Endothelial cell of umbilical vein (primary cell): ENCODE measurements around the gene MCTP1. TPM values are rescaled to one million over a fixed set of nuclear protein-coding genes. Genes with fewer than 3 reads are reported as not detected.

ENCODE experiments used
- BruUV-seq: library from RNA; stranded (reverse); fragments of 400-500 nt; replicated peaks from 2 replicates; lab custom pipeline; 2021; lab: Mats Ljungman, UMichigan
- CTCF ChIA-PET: fragments of 300-600, 350-600 bp; sonication (Branson Sonifier 250); formaldehyde crosslinking; loops from one replicate; lab custom pipeline; 2021; ENCODE audit warnings: antibody characterized with exemption, inconsistent platforms; lab: Charles Lee
- POLR2A ChIA-PET: fragments of 300-600, 350-600 bp; sonication (Branson Sonifier 250); formaldehyde crosslinking; loops from one replicate; lab custom pipeline; 2021; ENCODE audit warnings: antibody characterized with exemption, inconsistent platforms; lab: Charles Lee
- DNase-seq: peaks from one replicate; pipeline ENCODE4 v3.0.0-alpha.2; 2011; ENCODE audit warnings: low read depth, low spot score
- FAIRE-seq: peaks from 2 replicates; lab custom pipeline; 2011; peaks lifted over from hg19 to GRCh38; lab: Jason Lieb, UNC
- H2AFZ ChIP-seq: 2 replicates; pipeline ENCODE4 v1.6.0; 2012; ENCODE audit warnings: low read depth, low read length, control low read depth, inconsistent platforms
- H3K27ac ChIP-seq: 2 replicates; pipeline ENCODE4 v1.5.1; 2011; ENCODE audit warnings: low read depth, mild to moderate bottlenecking, control low read depth, low read length, moderate library complexity; ENCODE audit not compliant: insufficient read depth
- H3K27me3 ChIP-seq, 2 experiments: 2 replicates each; pipeline versions ENCODE4 v1.6.0 to v1.6.1; 2011; ENCODE audit warnings: low read length in 2 of 2, mixed read lengths in 1 of 2; ENCODE audit not compliant: control insufficient read depth in 2 of 2, insufficient read depth in 2 of 2
- H3K36me3 ChIP-seq, 2 experiments: 2 replicates in 1 of 2; 3 replicates in 1 of 2; pipeline ENCODE4 v1.5.1; 2011; ENCODE audit warnings: low read length in 2 of 2, mild to moderate bottlenecking in 1 of 2, moderate library complexity in 1 of 2; ENCODE audit not compliant: control insufficient read depth in 2 of 2, insufficient read depth in 2 of 2; ENCODE audit errors: extremely low read depth in 1 of 2
- H3K4me1 ChIP-seq: 3 replicates; pipeline ENCODE4 v1.5.1; 2011; ENCODE audit warnings: mild to moderate bottlenecking, low read length; ENCODE audit not compliant: control insufficient read depth, insufficient read depth; ENCODE audit errors: extremely low read depth
- H3K4me2 ChIP-seq: 2 replicates; pipeline ENCODE4 v1.6.1; 2011; ENCODE audit warnings: low read length, control low read depth, mixed read lengths; ENCODE audit not compliant: insufficient read depth
- H3K4me3 ChIP-seq, 3 experiments: fragments of 200-600 bp in 1 of 3; sonication (generic), shearing (Covaris generic) in 1 of 3; replicated peaks in 1 of 3; 2 replicates each; pipeline ENCODE4 v1.5.1; 2011 to 2016; ENCODE audit warnings: control low read depth in 3 of 3, low read length in 3 of 3, mild to moderate bottlenecking in 2 of 3, inconsistent platforms in 1 of 3, low read depth in 1 of 3, moderate library complexity in 1 of 3; ENCODE audit not compliant: insufficient read depth in 1 of 3
- H3K79me2 ChIP-seq: 2 replicates; pipeline ENCODE4 v1.6.0; 2012; ENCODE audit warnings: low read length, inconsistent platforms; ENCODE audit not compliant: control insufficient read depth, insufficient read depth
- H3K9ac ChIP-seq: replicated peaks from 2 replicates; pipeline ENCODE3; 2011; ENCODE audit warnings: low read length, control low read depth; ENCODE audit not compliant: insufficient read depth; ENCODE audit errors: extremely low read depth
- H3K9me1 ChIP-seq: replicated peaks from 3 replicates; pipeline ENCODE4 v1.6.0; 2011; ENCODE audit warnings: mild to moderate bottlenecking, low read length; ENCODE audit not compliant: control insufficient read depth, insufficient read depth; ENCODE audit errors: extremely low read depth
- H3K9me3 ChIP-seq: replicated peaks from 2 replicates; pipeline ENCODE4 v1.5.1; 2012; ENCODE audit warnings: low read length, inconsistent platforms; ENCODE audit not compliant: control insufficient read depth, insufficient read depth
- H4K20me1 ChIP-seq: replicated peaks from 2 replicates; pipeline ENCODE3; 2011; ENCODE audit warnings: mild to moderate bottlenecking, low read length; ENCODE audit not compliant: control insufficient read depth, insufficient read depth; ENCODE audit errors: extremely low read depth
- EZH2 ChIP-seq: IDR thresholded peaks from 2 replicates; pipeline ENCODE4 v1.6.1; 2012; ENCODE audit warnings: borderline replicate concordance, low read depth, mild to moderate bottlenecking, moderate library complexity, low read length, inconsistent platforms; ENCODE audit not compliant: severe bottlenecking
- FOS ChIP-seq: IDR thresholded peaks from 2 replicates; pipeline ENCODE4 v1.6.1; 2011; ENCODE audit warnings: mild to moderate bottlenecking, low read length, moderate library complexity, borderline replicate concordance; ENCODE audit not compliant: insufficient read depth
- JUN ChIP-seq: IDR thresholded peaks from 2 replicates; pipeline ENCODE4 v1.6.1; 2011; ENCODE audit warnings: borderline replicate concordance, low read depth; ENCODE audit not compliant: insufficient read length, insufficient read depth
- dilution Hi-C: fragments of 300-500 bp; cut with MboI; formaldehyde crosslinking; loops from one replicate; pipeline ENCODE4 v1.15.0; 2019; ENCODE audit warnings: low sequenced_read_pairs; ENCODE audit not compliant: extremely low pct_ligation_motif_present
- intact Hi-C: fragments of 100-400 bp; cut with micrococcal nuclease; formaldehyde crosslinking; loops from one replicate; pipeline ENCODE4 v1.10.0; 2022
- polyA plus RNA-seq, 4 experiments: library from polyadenylated mRNA; depleted of rRNA in 3 of 4; stranded (reverse) in 3 of 4; unstranded in 1 of 4; fragments of >200 nt; gene quantifications; 2 replicates each; pipeline versions ENCODE4 v1.2.1 to v1.2.3, GENCODE V29; 2011 to 2012; ENCODE audit warnings: missing spikeins in 1 of 4
- total RNA-seq: library from RNA; stranded (reverse); gene quantifications from 2 replicates; pipeline ENCODE4 v1.2.3, GENCODE V29; 2021
- TF ChIP-seq, protein P1 (sequence below), 2 donors: IDR thresholded peaks; 1 replicate in 1 of 2; 2 replicates in 1 of 2; pipeline ENCODE4 v1.5.1; 2011; ENCODE audit warnings: low read length in 2 of 2, mild to moderate bottlenecking in 2 of 2, moderate library complexity in 2 of 2, control low read depth in 1 of 2, inconsistent platforms in 1 of 2, low read depth in 1 of 2; ENCODE audit not compliant: insufficient read depth in 1 of 2; ENCODE audit errors: extremely low read depth in 1 of 2

Gene MCTP1
- total and polyA plus RNA-seq, 2 donors (not counting 3 experiments of a cell fraction or from before 2014, with no cell fraction given), result 79.3 to 203 TPM

DNA sequence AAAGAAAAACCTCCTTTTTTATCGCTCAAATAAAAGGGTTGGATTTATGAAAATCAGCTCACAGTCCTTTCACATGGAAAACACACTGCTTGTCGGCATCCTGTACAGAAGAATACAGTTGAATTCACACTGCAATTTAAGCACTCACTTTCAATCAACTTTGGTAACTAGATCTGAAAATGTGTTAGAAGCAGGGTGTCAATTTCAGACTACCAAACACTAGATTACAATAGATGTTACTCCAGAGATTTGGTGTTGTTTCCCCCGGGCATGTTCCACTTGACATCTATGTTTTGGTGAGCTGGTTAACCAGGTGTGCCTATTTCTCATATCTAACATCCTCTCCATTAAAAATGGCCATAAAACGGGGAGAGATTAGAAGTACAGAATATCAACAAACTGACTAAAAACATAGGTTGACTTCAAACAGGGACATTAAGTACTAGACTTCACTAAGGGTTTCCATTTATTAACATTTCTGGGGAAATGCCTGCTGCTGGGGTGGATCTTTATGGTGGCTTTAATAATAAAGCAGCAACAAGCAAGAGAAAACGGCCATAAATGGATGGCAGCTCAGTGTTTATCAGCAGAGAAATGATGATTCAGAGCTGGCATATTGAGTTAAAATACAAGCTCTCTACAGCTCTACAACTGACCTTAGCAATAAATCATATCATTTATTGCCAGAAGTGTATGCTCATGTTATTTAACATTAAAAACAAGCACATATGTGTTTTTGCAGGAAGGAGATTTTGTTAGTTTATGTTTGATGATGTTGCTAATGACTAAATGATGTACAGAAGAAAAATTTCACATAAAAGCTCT is 507.6 kb downstream of the MCTP1 start:
- H3K4me1 ChIP-seq, result no peaks in the 10 kb centered on the region
- BruUV-seq, result no TSS peak
- H3K9ac ChIP-seq, result no peak overlapping the region
- no peak for DNase-seq
- ChIA-PET CTCF (interaction anchor here (1.6 kb wide), 1 partner anchor 8 kb away, joined by 6 read pairs; no protein-coding TSS in a partner anchor), POLR2A (no interaction called here)
- H3K9me3 ChIP-seq, result no peaks in the 10 kb centered on the region
- intact Hi-C loops, result no loop called here
- no peaks in the 10 kb centered on the region for H3K79me2 ChIP-seq
- no peak for FAIRE-seq
- H3K27me3 ChIP-seq, result no peaks in the 10 kb centered on the region
- no peak overlapping the region for H3K4me2 ChIP-seq
- H4K20me1 ChIP-seq, result no peaks in the 10 kb centered on the region
- H3K9me1 ChIP-seq, result no peaks in the 10 kb centered on the region
- dilution Hi-C loops, result no loop called here
- H3K4me3 ChIP-seq, result no peak overlapping the region
- no peak for TF ChIP-seq EZH2
- TF ChIP-seq, protein P1, sequence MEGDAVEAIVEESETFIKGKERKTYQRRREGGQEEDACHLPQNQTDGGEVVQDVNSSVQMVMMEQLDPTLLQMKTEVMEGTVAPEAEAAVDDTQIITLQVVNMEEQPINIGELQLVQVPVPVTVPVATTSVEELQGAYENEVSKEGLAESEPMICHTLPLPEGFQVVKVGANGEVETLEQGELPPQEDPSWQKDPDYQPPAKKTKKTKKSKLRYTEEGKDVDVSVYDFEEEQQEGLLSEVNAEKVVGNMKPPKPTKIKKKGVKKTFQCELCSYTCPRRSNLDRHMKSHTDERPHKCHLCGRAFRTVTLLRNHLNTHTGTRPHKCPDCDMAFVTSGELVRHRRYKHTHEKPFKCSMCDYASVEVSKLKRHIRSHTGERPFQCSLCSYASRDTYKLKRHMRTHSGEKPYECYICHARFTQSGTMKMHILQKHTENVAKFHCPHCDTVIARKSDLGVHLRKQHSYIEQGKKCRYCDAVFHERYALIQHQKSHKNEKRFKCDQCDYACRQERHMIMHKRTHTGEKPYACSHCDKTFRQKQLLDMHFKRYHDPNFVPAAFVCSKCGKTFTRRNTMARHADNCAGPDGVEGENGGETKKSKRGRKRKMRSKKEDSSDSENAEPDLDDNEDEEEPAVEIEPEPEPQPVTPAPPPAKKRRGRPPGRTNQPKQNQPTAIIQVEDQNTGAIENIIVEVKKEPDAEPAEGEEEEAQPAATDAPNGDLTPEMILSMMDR (IDR thresholded peaks at IDR 0.05; ENCODE audit: extremely low read depth in 1 of 2, insufficient read depth in 1 of 2, low read depth in 1 of 2, low read length in 2 of 2), result no peak
- no peak for TF ChIP-seq FOS
- TF ChIP-seq JUN, result no peak
- peaks cover 0 to 1% of the 10 kb centered on the region in 2 experiments for H3K36me3 ChIP-seq
- no peak overlapping the region for H3K27ac ChIP-seq
- H2AFZ ChIP-seq, result no peak overlapping the region
